ENCODE results near the gene ADM2.
"Not testable (repeated sequence)": the region's sequence is repeated elsewhere in the genome, so short reads cannot be mapped to it uniquely, and the experiment has no call there.

ADM2 gene

GRCh38 chr22:50481440-50482106, at the start of gene ADM2:
Gene ADM2, plus strand, starts transcription at chr22:50481543. Its CDS starts 305 bp downstream, at chr22:50481848.
- peak in 1 of 2 experiments; percentile 3 for DNase-seq

- DNase-seq: no peak
Observed at GRCh38 chr22:50432131-50432876, 49.0 kb upstream of the ADM2 start.

- not testable (repeated sequence) for DNase-seq
Observed at GRCh38 chr22:50432877-50433510, 48.3 kb upstream of the ADM2 start.

GRCh38 chr22:50434849-50435248, 46.5 kb upstream of the ADM2 start:
- DNase-seq: no peak

- no peak for DNase-seq
Observed at GRCh38 chr22:50435291-50436014, 45.9 kb upstream of the ADM2 start.

- DNase-seq: no peak
Observed at GRCh38 chr22:50436015-50436830, 45.1 kb upstream of the ADM2 start.

- DNase-seq: no peak
Observed at GRCh38 chr22:50436841-50437341, 44.5 kb upstream of the ADM2 start.

- DNase-seq: no peak
Observed at GRCh38 chr22:50437511-50438304, 43.6 kb upstream of the ADM2 start.

GRCh38 chr22:50438305-50439275, 42.8 kb upstream of the ADM2 start:
- no peak for DNase-seq

GRCh38 chr22:50439314-50439870, 42.0 kb upstream of the ADM2 start:
- DNase-seq: no peak

GRCh38 chr22:50439871-50440331, 41.4 kb upstream of the ADM2 start:
- no peak for DNase-seq

- DNase-seq: no peak
Observed at GRCh38 chr22:50440544-50441249, 40.6 kb upstream of the ADM2 start.

GRCh38 chr22:50441428-50441993, 39.8 kb upstream of the ADM2 start:
- DNase-seq: no peak

- DNase-seq: no peak
Observed at GRCh38 chr22:50443197-50443596, 38.1 kb upstream of the ADM2 start.

- no peak for DNase-seq
Observed at GRCh38 chr22:50443801-50444625, 37.3 kb upstream of the ADM2 start.

- DNase-seq: no peak
Observed at GRCh38 chr22:50444663-50445062, 36.7 kb upstream of the ADM2 start.

- DNase-seq: no peak
Observed at GRCh38 chr22:50445071-50445879, 36.1 kb upstream of the ADM2 start.
